ENCODE data around the gene PAQR4. TPM values are rescaled to one million over a fixed set of nuclear protein-coding genes. Genes with fewer than 3 reads are reported as not detected.

PAQR4 gene
- polyA plus RNA-seq, 2 of the 4 experiments (the other 2 are of a cell fraction) = 8.0 to 18.6 TPM

- WGBS (ENCODE audit: missing lambda C conversion rate) = 14% methylated on average over 48 of the region's 91 CpGs
- peak within 1 kb of the TSS; percentile 85 for H3K4me2 ChIP-seq
- peak within 1 kb of the TSS; percentile 91 to 95 for H3K27ac ChIP-seq
- H3K4me3 ChIP-seq = peak within 1 kb of the TSS; percentile 71
- H3K9me3 ChIP-seq = no peaks in the 10 kb centered on the region
- ChIA-PET CTCF (interaction anchor here (0.6 to 3.9 kb wide), 10 partner anchors 9 to 149 kb away, joined by 3 to 27 read pairs (median 4); partner anchors contain the start of gene PAQR4), POLR2A (interaction anchor here (0.6 to 2.2 kb wide), 5 partner anchors 8 to 44 kb away, joined by 3 to 13 read pairs (median 4); partner anchors contain the start of genes KREMEN2, PAQR4 and TNFRSF12A)
- ATAC-seq = peak; percentile 70 to 82
- H3K4me1 ChIP-seq = peaks cover 18% of the 10 kb centered on the region; the same call in 2 of the 3 replicates
- TF ChIP-seq USF2 (IDR thresholded peaks at IDR 0.05) = no peak
- TF ChIP-seq FOXS1 (CRISPR knock-in tag; IDR thresholded peaks at IDR 0.05) = no peak
- TF ChIP-seq NR3C1 (IDR thresholded peaks at IDR 0.05) = no peak
- no peak for TF ChIP-seq KDM1A (IDR thresholded peaks at IDR 0.05; ENCODE audit: low read depth)
- TF ChIP-seq POLR2A (IDR thresholded peaks at IDR 0.05; ENCODE audit: low read length) = peak; percentile 92
- TF ChIP-seq PHF8 (IDR thresholded peaks at IDR 0.05; ENCODE audit: borderline replicate concordance, low read depth) = peak; percentile 80
- peak; percentile 96 for TF ChIP-seq ZFP36 (IDR thresholded peaks at IDR 0.05; ENCODE audit: borderline replicate concordance, partially characterized antibody)
- peak; percentile 28; the same call in 1 of the 2 replicates for TF ChIP-seq RFX5 (IDR thresholded peaks at IDR 0.05)
- TF ChIP-seq ZNF302 (CRISPR knock-in tag; IDR thresholded peaks at IDR 0.05) = no peak
- no peak for TF ChIP-seq CHD2 (IDR thresholded peaks at IDR 0.05; ENCODE audit: low read length, partially characterized antibody)
- TF ChIP-seq ATOH8 (CRISPR knock-in tag; IDR thresholded peaks at IDR 0.05; ENCODE audit: low read depth) = 0 out of 2 replicates have a peak, but pooled peaks have one; percentile 7
- no peak for TF ChIP-seq NFE2L2 (conservative IDR thresholded peaks at IDR 0.05; ENCODE audit: low read length)
- TF ChIP-seq BCL3 (IDR thresholded peaks at IDR 0.05) = peak; percentile 89; the same call in 2 of the 3 replicates
- peak; percentile 18; the same call in 1 of the 2 replicates for TF ChIP-seq GATA3 (IDR thresholded peaks at IDR 0.05; ENCODE audit: borderline replicate concordance)
- peak; percentile 42 for TF ChIP-seq MAX (IDR thresholded peaks at IDR 0.05)
- peak; percentile 63; the same call in 1 of the 2 replicates for TF ChIP-seq E2F6 (IDR thresholded peaks at IDR 0.05; ENCODE audit: borderline replicate concordance, low read depth)
- TF ChIP-seq MYC (IDR thresholded peaks at IDR 0.05; ENCODE audit: borderline replicate concordance, low read length) = 0 out of 2 replicates have a peak, but pooled peaks have one; percentile 54
- peak; percentile 83 to 87 for TF ChIP-seq JUN (IDR thresholded peaks at IDR 0.05)
- no peak for TF ChIP-seq CEBPB (IDR thresholded peaks at IDR 0.05)
- TF ChIP-seq CTCF (IDR thresholded peaks at IDR 0.05) = no peak
- TF ChIP-seq EHMT2 (IDR thresholded peaks at IDR 0.05; ENCODE audit: low read depth) = no peak
- no peak for FAIRE-seq
- DNase-seq (ENCODE audit: low read depth in 1 of 2, low spot score in 1 of 2) = peak; percentile 85 to 98
Observed at GRCh38 chr16:2980227-2981176, 11.4 kb downstream of the PAQR4 start, which contains the start of gene PKMYT1. TSS of gene PKMYT1 (minus strand) at chr16:2980446. CDS start at chr16:2979657, 789 bp downstream.
